ENCODE measurements around the gene S100A2. TPM values are rescaled to one million over a fixed set of nuclear protein-coding genes. Genes with fewer than 3 reads are reported as not detected.

Gene S100A2
- total RNA-seq, 1 donor from 2014 or later = 3.8 TPM

DNA sequence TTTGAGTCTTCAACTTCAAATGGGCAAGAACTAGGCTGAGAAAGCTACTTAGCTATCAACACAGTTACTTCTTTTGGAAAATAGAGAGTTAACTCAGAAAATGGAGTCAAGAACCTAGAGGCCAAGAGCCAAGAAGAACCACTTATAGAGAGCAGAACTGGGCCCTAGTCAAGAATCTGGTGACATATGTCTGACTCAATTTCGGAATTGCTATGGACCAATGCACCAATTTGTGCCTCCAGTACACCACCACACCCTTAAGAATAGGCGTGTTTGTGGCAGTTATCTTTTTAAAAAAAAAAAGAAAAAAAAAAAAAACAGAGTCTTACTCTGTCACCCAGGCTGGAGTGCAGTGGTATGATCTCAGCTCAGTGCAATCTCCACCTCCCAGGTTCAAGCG is 7.8 kb downstream of the S100A2 start:
- no peak overlapping the region for H3K4me3 ChIP-seq (ENCODE audit: insufficient read depth, low read depth, low read length)

DNA sequence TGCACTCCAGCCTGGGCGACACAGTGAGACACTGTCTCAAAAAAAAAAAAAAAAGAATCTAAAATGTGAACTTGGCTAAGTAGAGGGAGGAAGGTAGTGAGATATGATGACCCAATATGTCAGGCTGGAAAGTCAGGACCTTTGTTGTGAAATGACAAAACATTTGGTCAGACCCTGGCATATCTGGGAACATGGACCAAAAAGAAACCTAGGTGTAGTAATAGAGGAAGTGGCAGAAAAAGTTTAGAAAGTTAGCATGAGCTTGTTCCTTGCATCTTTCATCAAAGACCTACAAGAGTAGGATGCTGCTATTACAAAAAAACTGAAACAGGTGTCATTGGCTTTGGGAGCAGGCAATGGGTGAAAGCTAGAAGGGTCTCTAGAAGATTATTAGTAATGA is 9.3 kb downstream of the S100A2 start:
- H3K4me1 Mint-ChIP-seq (ENCODE audit: low read depth, unreplicated experiment) = peaks cover 12% of the 10 kb centered on the region
- no peaks in the 10 kb centered on the region for H3K9me3 ChIP-seq (ENCODE audit: insufficient read depth, low read depth, low read length)
- no peak overlapping the region for H3K4me3 Mint-ChIP-seq (ENCODE audit: unreplicated experiment)
- no peak overlapping the region for H3K27ac ChIP-seq (ENCODE audit: low read depth, low read length)
- no peak overlapping the region for H3K9ac ChIP-seq (ENCODE audit: low read length)
- H3K27me3 ChIP-seq (ENCODE audit: insufficient read depth, low read length) = no peaks in the 10 kb centered on the region
- H2AFZ ChIP-seq (ENCODE audit: low read depth, low read length) = no peak overlapping the region
- no peak overlapping the region for H3K4me2 ChIP-seq (ENCODE audit: low read length)
- FAIRE-seq (no peak), DNase-seq (ENCODE audit: low read depth) (no peak)
- no peaks in the 10 kb centered on the region for H3K79me2 ChIP-seq (ENCODE audit: insufficient read depth, low read length)
- peaks cover 3% of the 10 kb centered on the region for H3K4me1 ChIP-seq (ENCODE audit: insufficient read depth, low read length)
- peaks cover 5% of the 10 kb centered on the region for H3K9me3 Mint-ChIP-seq (ENCODE audit: unreplicated experiment)
- H3K36me3 Mint-ChIP-seq (ENCODE audit: low read depth, unreplicated experiment) = no peaks in the 10 kb centered on the region
- H4K20me1 ChIP-seq (ENCODE audit: insufficient read depth, low read length) = no peaks in the 10 kb centered on the region
- no peaks in the 10 kb centered on the region for H3K27me3 Mint-ChIP-seq (ENCODE audit: low read depth, unreplicated experiment)
- TF ChIP-seq EZH2 (IDR thresholded peaks at IDR 0.05; ENCODE audit: insufficient read depth, low read length) = no peak
- TF ChIP-seq, protein P1, sequence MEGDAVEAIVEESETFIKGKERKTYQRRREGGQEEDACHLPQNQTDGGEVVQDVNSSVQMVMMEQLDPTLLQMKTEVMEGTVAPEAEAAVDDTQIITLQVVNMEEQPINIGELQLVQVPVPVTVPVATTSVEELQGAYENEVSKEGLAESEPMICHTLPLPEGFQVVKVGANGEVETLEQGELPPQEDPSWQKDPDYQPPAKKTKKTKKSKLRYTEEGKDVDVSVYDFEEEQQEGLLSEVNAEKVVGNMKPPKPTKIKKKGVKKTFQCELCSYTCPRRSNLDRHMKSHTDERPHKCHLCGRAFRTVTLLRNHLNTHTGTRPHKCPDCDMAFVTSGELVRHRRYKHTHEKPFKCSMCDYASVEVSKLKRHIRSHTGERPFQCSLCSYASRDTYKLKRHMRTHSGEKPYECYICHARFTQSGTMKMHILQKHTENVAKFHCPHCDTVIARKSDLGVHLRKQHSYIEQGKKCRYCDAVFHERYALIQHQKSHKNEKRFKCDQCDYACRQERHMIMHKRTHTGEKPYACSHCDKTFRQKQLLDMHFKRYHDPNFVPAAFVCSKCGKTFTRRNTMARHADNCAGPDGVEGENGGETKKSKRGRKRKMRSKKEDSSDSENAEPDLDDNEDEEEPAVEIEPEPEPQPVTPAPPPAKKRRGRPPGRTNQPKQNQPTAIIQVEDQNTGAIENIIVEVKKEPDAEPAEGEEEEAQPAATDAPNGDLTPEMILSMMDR (IDR thresholded peaks at IDR 0.05; ENCODE audit: insufficient read depth, low read depth, low read length) = no peak
- H3K27ac Mint-ChIP-seq (ENCODE audit: unreplicated experiment) = peak overlapping the region; percentile 8
- H3K36me3 ChIP-seq (ENCODE audit: insufficient read depth, low read length) = no peaks in the 10 kb centered on the region
- H3K4me3 ChIP-seq (ENCODE audit: insufficient read depth, low read depth, low read length) = no peak overlapping the region

More for the DNA sequence above, 7.8 kb downstream of the S100A2 start:
- Mint-ChIP-seq H3K36me3 (ENCODE audit: low read depth, unreplicated experiment) (no peaks in the 10 kb centered on the region), H3K27ac (ENCODE audit: unreplicated experiment) (no peak overlapping the region), H3K4me1 (ENCODE audit: low read depth, unreplicated experiment) (peaks cover 12% of the 10 kb centered on the region), H3K9me3 (ENCODE audit: unreplicated experiment) (peaks cover 5% of the 10 kb centered on the region), H3K4me3 (ENCODE audit: unreplicated experiment) (no peak overlapping the region), H3K27me3 (ENCODE audit: low read depth, unreplicated experiment) (no peaks in the 10 kb centered on the region)
- Histone ChIP-seq H2AFZ (ENCODE audit: low read depth, low read length) (no peak overlapping the region), H3K4me2 (ENCODE audit: low read length) (no peak overlapping the region), H3K36me3 (ENCODE audit: insufficient read depth, low read length) (no peaks in the 10 kb centered on the region), H3K79me2 (ENCODE audit: insufficient read depth, low read length) (no peaks in the 10 kb centered on the region), H3K9me3 (ENCODE audit: insufficient read depth, low read depth, low read length) (no peaks in the 10 kb centered on the region), H4K20me1 (ENCODE audit: insufficient read depth, low read length) (no peaks in the 10 kb centered on the region), H3K9ac (ENCODE audit: low read length) (no peak overlapping the region), H3K27ac (ENCODE audit: low read depth, low read length) (no peak overlapping the region), H3K27me3 (ENCODE audit: insufficient read depth, low read length) (no peaks in the 10 kb centered on the region), H3K4me1 (ENCODE audit: insufficient read depth, low read length) (peaks cover 3% of the 10 kb centered on the region)
- DNase-seq (ENCODE audit: low read depth) (no peak), FAIRE-seq (no peak)
- TF ChIP-seq, protein P1 (IDR thresholded peaks at IDR 0.05; ENCODE audit: insufficient read depth, low read depth, low read length) = no peak
- TF ChIP-seq EZH2 (IDR thresholded peaks at IDR 0.05; ENCODE audit: insufficient read depth, low read length) = no peak

GRCh38 chr1:153553830-153554541 is 11.7 kb downstream of the S100A2 start:
- no peak overlapping the region for H3K4me3 Mint-ChIP-seq (ENCODE audit: unreplicated experiment)
- Histone ChIP-seq H3K4me3 (ENCODE audit: insufficient read depth, low read depth, low read length) (no peak overlapping the region), H3K4me2 (ENCODE audit: low read length) (no peak overlapping the region), H3K36me3 (ENCODE audit: insufficient read depth, low read length) (no peaks in the 10 kb centered on the region), H2AFZ (ENCODE audit: low read depth, low read length) (no peak overlapping the region), H3K27ac (ENCODE audit: low read depth, low read length) (no peak overlapping the region), H3K27me3 (ENCODE audit: insufficient read depth, low read length) (no peaks in the 10 kb centered on the region), H3K4me1 (ENCODE audit: insufficient read depth, low read length) (peaks cover 13% of the 10 kb centered on the region), H4K20me1 (ENCODE audit: insufficient read depth, low read length) (no peaks in the 10 kb centered on the region), H3K9ac (ENCODE audit: low read length) (no peak overlapping the region), H3K9me3 (ENCODE audit: insufficient read depth, low read depth, low read length) (no peaks in the 10 kb centered on the region), H3K79me2 (ENCODE audit: insufficient read depth, low read length) (no peaks in the 10 kb centered on the region)
- no peaks in the 10 kb centered on the region for H3K27me3 Mint-ChIP-seq (ENCODE audit: low read depth, unreplicated experiment)
- TF ChIP-seq, protein P1 (IDR thresholded peaks at IDR 0.05; ENCODE audit: insufficient read depth, low read depth, low read length) = no peak
- no peak for TF ChIP-seq EZH2 (IDR thresholded peaks at IDR 0.05; ENCODE audit: insufficient read depth, low read length)
- H3K36me3 Mint-ChIP-seq (ENCODE audit: low read depth, unreplicated experiment) = no peaks in the 10 kb centered on the region
- peaks cover 5% of the 10 kb centered on the region for H3K9me3 Mint-ChIP-seq (ENCODE audit: unreplicated experiment)
- peak overlapping the region; percentile 24 for H3K27ac Mint-ChIP-seq (ENCODE audit: unreplicated experiment)
- H3K4me1 Mint-ChIP-seq (ENCODE audit: low read depth, unreplicated experiment) = peaks cover 28% of the 10 kb centered on the region
- FAIRE-seq = no peak
- DNase-seq (ENCODE audit: low read depth) = no peak

Measured in astrocyte (in vitro differentiated cells and primary cell).